H9 (cell line): Measurements from ENCODE around the gene MOAP1. TPM values are rescaled to one million over a fixed set of nuclear protein-coding genes. Genes with fewer than 3 reads are reported as not detected.

Experiments used
- DNase-seq: peaks from one replicate; pipeline ENCODE4 v3.0.0-alpha.2; 2017
- H2AFZ ChIP-seq: one replicate; pipeline ENCODE4 v1.6.1; 2013; ENCODE audit warnings: mild to moderate bottlenecking, low read length, control low read depth, moderate library complexity
- H2AK5ac ChIP-seq: 2 replicates; pipeline ENCODE4 v1.6.1; 2013; ENCODE audit warnings: low read length, control low read depth, mixed read lengths; ENCODE audit not compliant: insufficient read length
- H2BK120ac ChIP-seq: one replicate; pipeline ENCODE4 v1.6.1; 2013; ENCODE audit warnings: low read depth, mild to moderate bottlenecking, low read length, control low read depth, inconsistent platforms; ENCODE audit not compliant: poor library complexity, severe bottlenecking
- H2BK12ac ChIP-seq: 2 replicates; pipeline ENCODE4 v1.6.1; 2013; ENCODE audit warnings: low read length, control low read depth, mixed read lengths, low read depth; ENCODE audit not compliant: insufficient read length
- H2BK15ac ChIP-seq: 2 replicates; pipeline ENCODE4 v1.6.1; 2013; ENCODE audit warnings: low read depth, low read length, control low read depth
- H2BK20ac ChIP-seq: one replicate; pipeline ENCODE4 v1.6.1; 2013; ENCODE audit warnings: low read depth, mild to moderate bottlenecking, low read length, control low read depth, inconsistent platforms; ENCODE audit not compliant: poor library complexity, severe bottlenecking
- H2BK5ac ChIP-seq: 2 replicates; pipeline ENCODE4 v1.6.1; 2013; ENCODE audit warnings: low read length, control low read depth, mixed read lengths; ENCODE audit not compliant: insufficient read length
- H3K14ac ChIP-seq: 2 replicates; pipeline ENCODE4 v1.6.1; 2013; ENCODE audit warnings: low read length, control low read depth; ENCODE audit not compliant: insufficient read depth
- H3K18ac ChIP-seq: 2 replicates; pipeline ENCODE4 v1.6.1; 2013; ENCODE audit warnings: low read depth, mild to moderate bottlenecking, mixed read lengths, low read length, control low read depth; ENCODE audit not compliant: insufficient read length
- H3K23ac ChIP-seq: 2 replicates; pipeline ENCODE4 v1.6.1; 2013; ENCODE audit warnings: low read length, control low read depth, mixed read lengths, low read depth; ENCODE audit not compliant: insufficient read length
- H3K23me2 ChIP-seq: 2 replicates; pipeline ENCODE4 v1.6.1; 2013; ENCODE audit warnings: low read depth, mild to moderate bottlenecking, mixed read lengths, low read length, control low read depth; ENCODE audit not compliant: insufficient read length, poor library complexity, severe bottlenecking
- H3K27ac ChIP-seq: 2 replicates; pipeline ENCODE4 v1.5.1; 2013; ENCODE audit warnings: low read length, control low read depth, mixed read lengths, low read depth; ENCODE audit not compliant: insufficient read length
- H3K27me3 ChIP-seq: 2 replicates; pipeline ENCODE4 v1.6.1; 2013; ENCODE audit warnings: low read length, control low read depth, inconsistent platforms; ENCODE audit not compliant: insufficient read depth
- H3K4ac ChIP-seq: 2 replicates; pipeline ENCODE4 v1.6.1; 2013; ENCODE audit warnings: low read depth, mild to moderate bottlenecking, control low read depth, inconsistent platforms, low read length, moderate library complexity
- H3K4me1 ChIP-seq: 2 replicates; pipeline ENCODE4 v1.6.1; 2013; ENCODE audit warnings: low read length, control low read depth, inconsistent platforms; ENCODE audit not compliant: insufficient read depth
- H3K4me2 ChIP-seq: 2 replicates; pipeline ENCODE4 v1.6.1; 2013; ENCODE audit warnings: low read length, control low read depth, mixed read lengths; ENCODE audit not compliant: insufficient read length, insufficient read depth
- H3K56ac ChIP-seq: 2 replicates; pipeline ENCODE4 v1.6.1; 2013; ENCODE audit warnings: low read depth, mild to moderate bottlenecking, mixed read lengths, low read length, control low read depth; ENCODE audit not compliant: insufficient read length
- H3K79me1 ChIP-seq: 2 replicates; pipeline ENCODE4 v1.6.1; 2013; ENCODE audit warnings: low read depth, mild to moderate bottlenecking, moderate library complexity, low read length, control low read depth, inconsistent platforms; ENCODE audit not compliant: insufficient read depth, poor library complexity, severe bottlenecking
- H3K79me2 ChIP-seq: 2 replicates; pipeline ENCODE4 v1.6.1; 2013; ENCODE audit warnings: low read length, control low read depth, inconsistent platforms; ENCODE audit not compliant: insufficient read depth
- H3K9ac ChIP-seq: 2 replicates; pipeline ENCODE4 v1.6.1; 2013; ENCODE audit warnings: low read length, control low read depth, mixed read lengths; ENCODE audit not compliant: insufficient read length; ENCODE audit errors: extremely low read depth
- H3K9me3 ChIP-seq: one replicate; pipeline ENCODE4 v1.6.1; 2013; ENCODE audit warnings: low read depth, low read length, inconsistent platforms; ENCODE audit not compliant: control insufficient read depth
- H3T11ph ChIP-seq: one replicate; pipeline ENCODE4 v1.6.1; 2013; ENCODE audit warnings: mild to moderate bottlenecking, low read length, control low read depth, inconsistent platforms
- H4K20me1 ChIP-seq: one replicate; pipeline ENCODE4 v1.6.1; 2013; ENCODE audit not compliant: control insufficient read depth, insufficient read length, insufficient read depth
- H4K5ac ChIP-seq: 2 replicates; pipeline ENCODE4 v1.6.1; 2013; ENCODE audit warnings: low read depth, mild to moderate bottlenecking, mixed read lengths, low read length, control low read depth; ENCODE audit not compliant: insufficient read length
- H4K8ac ChIP-seq: replicated peaks from 2 replicates; pipeline ENCODE4 v1.6.1; 2013; ENCODE audit warnings: low read length, control low read depth, mixed read lengths, low read depth; ENCODE audit not compliant: insufficient read length
- H4K91ac ChIP-seq: 2 replicates; pipeline ENCODE4 v1.6.1; 2013; ENCODE audit warnings: low read depth, mild to moderate bottlenecking, moderate library complexity, mixed read lengths, low read length, control low read depth; ENCODE audit not compliant: insufficient read length
- H3K27ac Mint-ChIP-seq, 3 experiments: 2 replicates in 2 of 3; 3 replicates in 1 of 3; pipeline ENCODE4 v1.8.0; 2020 to 2021; ENCODE audit warnings: mixed read lengths in 3 of 3, mild to moderate bottlenecking in 1 of 3, moderate library complexity in 1 of 3
- H3K27me3 Mint-ChIP-seq: 2 replicates; pipeline ENCODE4 v1.8.0; 2021; ENCODE audit warnings: low read depth, mild to moderate bottlenecking, moderate library complexity, mixed read lengths
- H3K36me3 Mint-ChIP-seq, 3 experiments: 2 replicates in 2 of 3; 3 replicates in 1 of 3; pipeline ENCODE4 v1.8.0; 2020 to 2021; ENCODE audit warnings: low read depth in 3 of 3, mixed read lengths in 3 of 3; ENCODE audit not compliant: insufficient read depth in 1 of 3
- H3K4me1 Mint-ChIP-seq, 2 experiments: 2 replicates each; pipeline ENCODE4 v1.8.0; 2020; ENCODE audit warnings: mixed read lengths in 2 of 2
- H3K4me3 Mint-ChIP-seq, 2 experiments: 2 replicates in 1 of 2; 3 replicates in 1 of 2; pipeline ENCODE4 v1.8.0; 2020 to 2021; ENCODE audit warnings: mild to moderate bottlenecking in 2 of 2, mixed read lengths in 2 of 2, moderate library complexity in 1 of 2
- H3K9me3 Mint-ChIP-seq, 2 experiments: 2 replicates in 1 of 2; 3 replicates in 1 of 2; pipeline ENCODE4 v1.8.0; 2020; ENCODE audit warnings: mild to moderate bottlenecking in 2 of 2, mixed read lengths in 2 of 2, moderate library complexity in 1 of 2
- WGBS: extraction: QIAGEN DNeasy Blood & Tissue Kit; methylation state at CpG from one replicate; pipeline ENCODE4 v1.1.7; 2013; ENCODE audit warnings: missing lambda C conversion rate, low lambda C conversion rate, mixed read lengths; ENCODE audit not compliant: insufficient read length; ENCODE audit errors: extremely low coverage; 5-methylcytosine and 5-hydroxymethylcytosine counted together
- total RNA-seq: library from RNA; stranded (reverse); gene quantifications from 2 replicates; pipeline ENCODE4 v1.2.1, GENCODE V29; 2021
- TF ChIP-seq, protein P1 (sequence below): fragments of 200-600 bp; sonication (generic); conservative IDR thresholded peaks from 3 replicates; pipeline ENCODE4 v1.8.0; 2021; ENCODE audit warnings: antibody characterized with exemption, mild to moderate bottlenecking

The MOAP1 gene
- total RNA-seq, 1 experiment from 2014 or later = 13.6 TPM

- no peak within 1 kb of the TSS for H4K91ac ChIP-seq
- H3K23ac ChIP-seq = no peak within 1 kb of the TSS
- H3K27me3 Mint-ChIP-seq = no peaks in the 10 kb centered on the region
- peaks cover 10% of the 10 kb centered on the region for H3K23me2 ChIP-seq
- no peak within 1 kb of the TSS for H4K5ac ChIP-seq
- H3K4me3 Mint-ChIP-seq = peak within 1 kb of the TSS; percentile 86 to 98
- peak within 1 kb of the TSS; percentile 78 for H3K18ac ChIP-seq
- no peak within 1 kb of the TSS for H3K27ac ChIP-seq
- no peak within 1 kb of the TSS for H2BK12ac ChIP-seq
- H3K9me3 ChIP-seq = no peaks in the 10 kb centered on the region
- H3K9me3 Mint-ChIP-seq = peaks cover 0 to 4% of the 10 kb centered on the region in 2 experiments; a peak in 1 of 5 replicates
- no CpG with 5 or more reads among the region's 65 CpGs for WGBS
- H3K4me1 Mint-ChIP-seq = peaks cover 7 to 15% of the 10 kb centered on the region in 2 experiments
- H2AK5ac ChIP-seq = no peak within 1 kb of the TSS
- H2BK5ac ChIP-seq = no peak within 1 kb of the TSS
- H3K79me2 ChIP-seq = no peaks in the 10 kb centered on the region
- peak; percentile 98 for DNase-seq
- H3K4ac ChIP-seq = no peak within 1 kb of the TSS
- H3K56ac ChIP-seq = no peak within 1 kb of the TSS
- H4K20me1 ChIP-seq = no peaks in the 10 kb centered on the region
- H2BK120ac ChIP-seq = no peak within 1 kb of the TSS
- H3T11ph ChIP-seq = no peak within 1 kb of the TSS
- H4K8ac ChIP-seq = no peak within 1 kb of the TSS
- peak within 1 kb of the TSS; percentile 95 for H3K4me2 ChIP-seq
- H2AFZ ChIP-seq = no peak within 1 kb of the TSS
- H3K14ac ChIP-seq = peak within 1 kb of the TSS; percentile 80
- peaks cover 5 to 11% (median 6%) of the 10 kb centered on the region in 3 experiments; a peak in 5 of 7 replicates for H3K36me3 Mint-ChIP-seq
- TF ChIP-seq, protein P1, sequence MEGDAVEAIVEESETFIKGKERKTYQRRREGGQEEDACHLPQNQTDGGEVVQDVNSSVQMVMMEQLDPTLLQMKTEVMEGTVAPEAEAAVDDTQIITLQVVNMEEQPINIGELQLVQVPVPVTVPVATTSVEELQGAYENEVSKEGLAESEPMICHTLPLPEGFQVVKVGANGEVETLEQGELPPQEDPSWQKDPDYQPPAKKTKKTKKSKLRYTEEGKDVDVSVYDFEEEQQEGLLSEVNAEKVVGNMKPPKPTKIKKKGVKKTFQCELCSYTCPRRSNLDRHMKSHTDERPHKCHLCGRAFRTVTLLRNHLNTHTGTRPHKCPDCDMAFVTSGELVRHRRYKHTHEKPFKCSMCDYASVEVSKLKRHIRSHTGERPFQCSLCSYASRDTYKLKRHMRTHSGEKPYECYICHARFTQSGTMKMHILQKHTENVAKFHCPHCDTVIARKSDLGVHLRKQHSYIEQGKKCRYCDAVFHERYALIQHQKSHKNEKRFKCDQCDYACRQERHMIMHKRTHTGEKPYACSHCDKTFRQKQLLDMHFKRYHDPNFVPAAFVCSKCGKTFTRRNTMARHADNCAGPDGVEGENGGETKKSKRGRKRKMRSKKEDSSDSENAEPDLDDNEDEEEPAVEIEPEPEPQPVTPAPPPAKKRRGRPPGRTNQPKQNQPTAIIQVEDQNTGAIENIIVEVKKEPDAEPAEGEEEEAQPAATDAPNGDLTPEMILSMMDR = peak; percentile 25; the same call in 2 of the 3 replicates
- H3K27me3 ChIP-seq = no peaks in the 10 kb centered on the region
- H3K27ac Mint-ChIP-seq = peak within 1 kb of the TSS; percentile 78 to 99 (median 96)
- H2BK15ac ChIP-seq = no peak within 1 kb of the TSS
- peak within 1 kb of the TSS; percentile 69 for H3K9ac ChIP-seq
- H2BK20ac ChIP-seq = no peak within 1 kb of the TSS
- no peaks in the 10 kb centered on the region; the same call in 1 of the 2 replicates for H3K4me1 ChIP-seq
- no peaks in the 10 kb centered on the region for H3K79me1 ChIP-seq
Observed at GRCh38 chr14:93206793-93207467, 22.2 kb upstream of the MOAP1 start, which contains the start of the genes GON7 and UBR7. Gene GON7, minus strand, starts transcription at chr14:93207065. Its CDS starts 28 bp downstream, at chr14:93207037. Gene UBR7, plus strand, starts transcription at chr14:93207256. Its CDS starts 36 bp downstream, at chr14:93207292.
